Progenitor cell of endocrine pancreas (in vitro differentiated cells): ENCODE measurements around the gene BIN2. TPM values are rescaled to one million over a fixed set of nuclear protein-coding genes. Genes with fewer than 3 reads are reported as not detected.

Experiments
- DNase-seq: peaks from one replicate; pipeline ENCODE4 v3.0.0; 2021; ENCODE audit warnings: low spot score; ENCODE audit not compliant: unreplicated experiment
- H3K27ac Mint-ChIP-seq: 2 replicates; pipeline ENCODE4 v1.8.0; 2021; ENCODE audit warnings: mild to moderate bottlenecking, moderate library complexity, mixed read lengths
- H3K27me3 Mint-ChIP-seq: 2 replicates; pipeline ENCODE4 v1.8.0; 2021; ENCODE audit warnings: mixed read lengths
- H3K36me3 Mint-ChIP-seq: 2 replicates; pipeline ENCODE4 v1.8.0; 2022; ENCODE audit warnings: mixed read lengths; ENCODE audit not compliant: insufficient read depth
- H3K4me1 Mint-ChIP-seq: 2 replicates; pipeline ENCODE4 v1.8.0; 2021; ENCODE audit warnings: low read depth, mixed read lengths
- H3K4me3 Mint-ChIP-seq: 2 replicates; pipeline ENCODE4 v1.8.0; 2021; ENCODE audit warnings: low read depth, mild to moderate bottlenecking, moderate library complexity, mixed read lengths
- H3K9me3 Mint-ChIP-seq: 2 replicates; pipeline ENCODE4 v1.8.0; 2021; ENCODE audit warnings: low read depth, mixed read lengths
- total RNA-seq: library from RNA; stranded (reverse); gene quantifications from 2 replicates; pipeline ENCODE4 v1.2.1, GENCODE V29; 2021
- TF ChIP-seq, protein P1 (sequence below): fragments of 200-600 bp; sonication (generic); IDR thresholded peaks from one replicate; pipeline ENCODE4 v1.5.0; 2021; ENCODE audit warnings: antibody characterized with exemption, mild to moderate bottlenecking; ENCODE audit not compliant: unreplicated experiment

Gene BIN2
- total RNA-seq, 1 donor from 2014 or later = not detected

DNA sequence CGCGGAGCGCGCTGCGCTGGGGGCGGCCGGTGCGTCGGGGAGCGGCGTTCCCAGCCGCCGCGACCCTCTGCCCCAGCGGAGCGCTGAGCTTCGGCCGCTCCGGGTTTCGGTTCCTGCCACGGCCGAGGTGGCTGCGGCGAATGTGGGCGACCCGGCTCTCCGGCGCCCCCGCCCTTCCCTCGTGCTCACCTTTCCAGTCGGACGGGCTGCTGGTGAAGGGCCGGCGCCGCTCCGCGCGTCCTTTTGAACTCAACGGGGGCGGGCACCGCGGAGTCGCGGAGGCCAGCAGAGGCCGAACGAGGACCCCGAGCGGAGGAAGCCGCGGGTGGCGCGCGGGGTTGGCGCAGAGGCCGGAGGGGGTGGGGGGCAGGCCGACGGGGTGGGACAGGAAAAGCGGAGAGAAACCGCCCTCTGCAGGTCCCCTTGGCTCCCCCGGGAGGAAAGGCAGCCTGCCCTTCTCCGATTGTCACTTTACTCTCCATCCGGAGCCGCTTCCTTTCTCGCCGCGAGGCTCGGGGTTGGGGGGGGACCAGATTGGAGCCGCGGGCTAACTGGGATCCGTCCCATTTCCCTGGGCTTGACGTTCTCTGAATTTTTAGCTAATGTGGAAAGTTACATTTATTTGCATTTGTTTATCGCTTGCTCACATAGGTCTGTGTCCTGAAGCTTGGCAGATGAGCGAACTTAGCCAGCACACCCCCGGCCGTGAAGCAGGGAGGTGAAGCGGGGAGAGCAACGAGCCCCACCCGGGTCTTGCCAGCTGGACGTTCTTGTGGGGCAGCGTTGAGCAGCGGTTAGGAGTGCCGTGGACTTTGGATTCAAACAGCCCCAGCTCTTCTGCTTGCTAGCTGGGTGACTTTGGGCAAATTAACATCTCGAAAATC lies 53.7 kb downstream of the BIN2 start, which contains the start of gene SMAGP:
SMAGP (minus strand) TSS at position 349 of the 884 bp plus-strand sequence. CDS start 1,137 bp downstream, outside the sequence.
- Mint-ChIP-seq H3K4me3 (peak within 1 kb of the TSS; percentile 91), H3K27me3 (peaks cover 6% of the 10 kb centered on the region), H3K27ac (peak within 1 kb of the TSS; percentile 96), H3K36me3 (peaks cover 2% of the 10 kb centered on the region), H3K9me3 (no peaks in the 10 kb centered on the region), H3K4me1 (peaks cover 12% of the 10 kb centered on the region)
- DNase-seq = peak; percentile 88
- TF ChIP-seq, protein P1, sequence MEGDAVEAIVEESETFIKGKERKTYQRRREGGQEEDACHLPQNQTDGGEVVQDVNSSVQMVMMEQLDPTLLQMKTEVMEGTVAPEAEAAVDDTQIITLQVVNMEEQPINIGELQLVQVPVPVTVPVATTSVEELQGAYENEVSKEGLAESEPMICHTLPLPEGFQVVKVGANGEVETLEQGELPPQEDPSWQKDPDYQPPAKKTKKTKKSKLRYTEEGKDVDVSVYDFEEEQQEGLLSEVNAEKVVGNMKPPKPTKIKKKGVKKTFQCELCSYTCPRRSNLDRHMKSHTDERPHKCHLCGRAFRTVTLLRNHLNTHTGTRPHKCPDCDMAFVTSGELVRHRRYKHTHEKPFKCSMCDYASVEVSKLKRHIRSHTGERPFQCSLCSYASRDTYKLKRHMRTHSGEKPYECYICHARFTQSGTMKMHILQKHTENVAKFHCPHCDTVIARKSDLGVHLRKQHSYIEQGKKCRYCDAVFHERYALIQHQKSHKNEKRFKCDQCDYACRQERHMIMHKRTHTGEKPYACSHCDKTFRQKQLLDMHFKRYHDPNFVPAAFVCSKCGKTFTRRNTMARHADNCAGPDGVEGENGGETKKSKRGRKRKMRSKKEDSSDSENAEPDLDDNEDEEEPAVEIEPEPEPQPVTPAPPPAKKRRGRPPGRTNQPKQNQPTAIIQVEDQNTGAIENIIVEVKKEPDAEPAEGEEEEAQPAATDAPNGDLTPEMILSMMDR = no peak

DNA sequence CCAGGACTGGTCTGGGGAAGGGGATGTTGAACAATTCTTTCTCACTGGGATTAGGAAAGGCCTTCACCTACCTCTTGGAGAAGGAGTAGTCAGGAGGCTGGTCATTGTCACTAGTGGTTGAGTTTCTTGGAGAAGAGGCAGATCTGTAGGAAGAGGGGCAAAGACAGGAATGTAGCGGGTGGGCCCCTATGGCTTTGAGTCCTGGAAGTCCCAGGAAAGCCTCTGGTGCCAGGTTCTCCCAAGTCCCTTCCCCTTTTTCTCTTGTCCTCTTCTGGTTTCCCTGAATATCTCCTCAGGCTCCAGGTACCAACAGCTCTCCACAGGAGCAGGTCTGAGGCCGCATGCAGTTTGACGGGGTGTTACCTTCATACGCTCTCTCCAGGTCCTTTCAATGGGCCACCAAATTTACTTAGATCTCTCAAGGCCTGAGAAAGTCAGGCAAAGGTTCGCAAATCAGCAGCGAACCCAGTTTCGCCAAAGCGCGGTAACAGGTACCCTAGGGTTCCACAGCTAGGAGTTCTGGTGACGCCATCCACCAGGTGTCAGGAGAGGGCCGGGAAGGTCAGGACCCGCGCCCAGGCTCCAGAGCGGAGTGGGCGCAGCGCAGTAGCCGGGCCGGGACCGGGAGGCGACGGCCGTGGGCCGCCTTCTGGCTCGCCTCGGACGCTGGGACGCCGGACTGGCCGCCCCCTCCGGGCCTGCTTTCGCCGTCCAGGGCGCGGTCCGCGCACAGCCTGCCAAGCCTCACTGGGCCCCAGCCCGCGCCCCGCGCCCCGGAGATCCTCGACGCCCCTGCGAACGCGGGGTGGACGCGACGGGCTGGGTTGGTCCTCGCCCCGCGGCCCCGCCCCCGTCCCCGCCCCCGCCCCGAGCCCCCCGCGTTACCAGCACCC lies 54.6 kb downstream of the BIN2 start:
- peak; percentile 65 for DNase-seq
- Mint-ChIP-seq H3K36me3 (peaks cover 2% of the 10 kb centered on the region), H3K4me1 (peaks cover 12% of the 10 kb centered on the region), H3K9me3 (no peaks in the 10 kb centered on the region), H3K4me3 (peak overlapping the region; percentile 70), H3K27me3 (peaks cover 6% of the 10 kb centered on the region), H3K27ac (peak overlapping the region; percentile 83)
- TF ChIP-seq, protein P1 = peak; percentile 57

DNA sequence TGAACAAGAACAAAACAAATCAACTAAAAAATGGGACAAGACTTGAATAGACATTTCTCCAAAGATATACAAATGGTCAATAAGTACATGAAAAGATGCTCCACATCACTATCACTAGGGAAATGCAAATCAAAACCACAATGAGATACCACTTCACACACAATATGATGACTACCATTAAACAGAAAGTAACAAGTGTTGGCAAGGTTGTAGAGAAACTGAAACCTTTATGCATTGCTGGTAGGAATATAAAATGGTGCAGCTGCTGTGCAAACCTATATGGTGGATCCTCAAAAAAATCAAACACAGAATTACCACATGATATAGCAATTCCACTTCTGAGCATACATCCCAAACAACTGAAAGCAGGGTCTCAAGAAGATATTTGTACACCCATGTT lies 59.0 kb downstream of the BIN2 start:
- peaks cover 2% of the 10 kb centered on the region for H3K27me3 Mint-ChIP-seq
- H3K4me3 Mint-ChIP-seq = no peak overlapping the region
- TF ChIP-seq, protein P1 = no peak
- no peak for DNase-seq
- H3K4me1 Mint-ChIP-seq = peaks cover 6% of the 10 kb centered on the region
- no peak overlapping the region for H3K27ac Mint-ChIP-seq
- H3K9me3 Mint-ChIP-seq = no peaks in the 10 kb centered on the region
- H3K36me3 Mint-ChIP-seq = peaks cover 2% of the 10 kb centered on the region

DNA sequence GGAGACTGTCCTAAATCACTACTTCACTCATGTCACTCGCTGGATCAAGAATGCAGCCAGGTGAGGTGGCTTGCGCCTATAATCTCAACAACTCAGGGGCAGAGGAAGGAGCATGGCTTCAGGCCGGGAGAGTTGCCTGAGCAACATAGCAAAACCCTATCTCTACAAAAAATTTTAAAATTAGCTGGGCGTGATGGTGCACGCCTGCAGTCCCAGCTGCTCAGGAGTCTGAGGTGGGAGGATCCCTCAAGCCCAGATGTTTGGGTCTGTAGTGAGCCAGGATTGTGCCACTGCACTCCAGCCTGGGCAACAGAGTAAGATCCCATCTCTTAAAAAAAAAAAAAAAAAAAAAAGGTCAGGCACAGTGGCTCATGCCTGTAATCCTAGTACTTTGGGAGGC lies 59.7 kb downstream of the BIN2 start:
- no peak overlapping the region for H3K27ac Mint-ChIP-seq
- peaks cover 2% of the 10 kb centered on the region for H3K36me3 Mint-ChIP-seq
- no peak for DNase-seq
- TF ChIP-seq, protein P1 = no peak
- no peaks in the 10 kb centered on the region for H3K9me3 Mint-ChIP-seq
- peaks cover 4% of the 10 kb centered on the region for H3K4me1 Mint-ChIP-seq
- H3K4me3 Mint-ChIP-seq = no peak overlapping the region
- peaks cover 2% of the 10 kb centered on the region for H3K27me3 Mint-ChIP-seq

DNA sequence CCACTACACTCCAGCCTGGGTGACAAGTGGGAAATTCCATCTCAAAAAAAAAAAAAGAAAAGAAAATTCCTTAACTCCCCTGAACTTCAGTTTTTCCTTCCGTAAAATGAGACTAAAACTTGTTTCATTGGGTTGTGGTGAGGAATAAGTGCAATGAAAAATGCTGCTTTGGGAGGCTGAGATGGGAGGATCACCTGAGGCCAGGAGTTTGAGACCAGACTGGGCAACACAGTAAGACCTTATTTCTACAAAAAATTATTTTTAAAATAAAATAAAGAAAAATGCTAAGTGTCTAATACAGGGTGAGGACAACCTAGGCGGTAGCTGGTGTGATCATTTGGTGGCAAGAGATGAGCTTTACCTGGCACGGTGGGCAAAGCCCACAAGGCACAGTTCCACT lies 60.6 kb downstream of the BIN2 start:
- no peak for DNase-seq
- Mint-ChIP-seq H3K9me3 (no peaks in the 10 kb centered on the region), H3K4me3 (no peak overlapping the region), H3K27me3 (no peaks in the 10 kb centered on the region), H3K36me3 (peaks cover 2% of the 10 kb centered on the region), H3K27ac (no peak overlapping the region), H3K4me1 (peaks cover 3% of the 10 kb centered on the region)
- TF ChIP-seq, protein P1 = no peak
